Measurements from ENCODE around the gene SCUBE3.

DNA sequence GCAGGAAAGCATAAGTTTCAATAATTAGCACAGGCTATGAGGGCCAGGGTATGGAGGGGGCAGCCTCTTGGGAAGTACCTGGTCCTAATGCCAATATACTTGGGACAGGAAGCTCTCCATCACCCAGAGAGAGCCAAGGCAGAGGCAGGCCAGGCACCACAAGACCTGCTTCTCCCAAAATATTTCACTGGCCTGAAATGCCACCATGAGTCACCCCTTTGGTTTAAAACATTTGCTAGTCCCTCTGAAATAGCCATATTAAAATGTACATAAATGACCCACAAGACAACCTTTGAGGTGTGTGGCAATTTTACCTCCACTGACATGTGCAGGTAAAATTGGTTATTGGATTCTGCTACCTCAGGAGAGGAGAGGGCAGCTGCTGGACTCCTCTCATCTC is 23.4 kb upstream of the SCUBE3 start:
- TF ChIP-seq, protein P1, sequence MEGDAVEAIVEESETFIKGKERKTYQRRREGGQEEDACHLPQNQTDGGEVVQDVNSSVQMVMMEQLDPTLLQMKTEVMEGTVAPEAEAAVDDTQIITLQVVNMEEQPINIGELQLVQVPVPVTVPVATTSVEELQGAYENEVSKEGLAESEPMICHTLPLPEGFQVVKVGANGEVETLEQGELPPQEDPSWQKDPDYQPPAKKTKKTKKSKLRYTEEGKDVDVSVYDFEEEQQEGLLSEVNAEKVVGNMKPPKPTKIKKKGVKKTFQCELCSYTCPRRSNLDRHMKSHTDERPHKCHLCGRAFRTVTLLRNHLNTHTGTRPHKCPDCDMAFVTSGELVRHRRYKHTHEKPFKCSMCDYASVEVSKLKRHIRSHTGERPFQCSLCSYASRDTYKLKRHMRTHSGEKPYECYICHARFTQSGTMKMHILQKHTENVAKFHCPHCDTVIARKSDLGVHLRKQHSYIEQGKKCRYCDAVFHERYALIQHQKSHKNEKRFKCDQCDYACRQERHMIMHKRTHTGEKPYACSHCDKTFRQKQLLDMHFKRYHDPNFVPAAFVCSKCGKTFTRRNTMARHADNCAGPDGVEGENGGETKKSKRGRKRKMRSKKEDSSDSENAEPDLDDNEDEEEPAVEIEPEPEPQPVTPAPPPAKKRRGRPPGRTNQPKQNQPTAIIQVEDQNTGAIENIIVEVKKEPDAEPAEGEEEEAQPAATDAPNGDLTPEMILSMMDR (IDR thresholded peaks at IDR 0.05; ENCODE audit: borderline replicate concordance, extremely low read depth, low read length, poor library complexity, severe bottlenecking): no peak
- no peak for TF ChIP-seq EZH2 (IDR thresholded peaks at IDR 0.05; ENCODE audit: borderline replicate concordance, low read depth, low read length, severe bottlenecking)
